Measurements from ENCODE around the gene B3GNT5.

DNA sequence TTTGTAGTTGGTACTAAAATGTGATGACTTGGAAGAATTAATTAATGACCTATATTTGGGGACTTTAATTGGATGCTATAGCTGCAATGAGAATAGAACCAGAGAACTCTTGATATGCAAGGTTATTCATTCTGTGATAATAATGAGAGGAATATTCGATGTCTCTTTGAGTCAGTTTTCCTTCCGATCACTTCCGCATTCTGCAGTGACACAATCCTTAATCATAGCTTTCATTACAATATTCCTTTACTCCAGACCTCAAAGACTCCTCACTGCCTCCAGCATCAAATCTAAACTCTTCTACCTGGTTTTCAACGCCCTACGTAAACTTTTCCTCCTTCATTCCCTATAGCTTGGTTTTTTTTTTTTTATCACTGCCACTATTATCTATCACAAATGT lies 21.6 kb downstream of the B3GNT5 start:
- TF ChIP-seq, protein P1, sequence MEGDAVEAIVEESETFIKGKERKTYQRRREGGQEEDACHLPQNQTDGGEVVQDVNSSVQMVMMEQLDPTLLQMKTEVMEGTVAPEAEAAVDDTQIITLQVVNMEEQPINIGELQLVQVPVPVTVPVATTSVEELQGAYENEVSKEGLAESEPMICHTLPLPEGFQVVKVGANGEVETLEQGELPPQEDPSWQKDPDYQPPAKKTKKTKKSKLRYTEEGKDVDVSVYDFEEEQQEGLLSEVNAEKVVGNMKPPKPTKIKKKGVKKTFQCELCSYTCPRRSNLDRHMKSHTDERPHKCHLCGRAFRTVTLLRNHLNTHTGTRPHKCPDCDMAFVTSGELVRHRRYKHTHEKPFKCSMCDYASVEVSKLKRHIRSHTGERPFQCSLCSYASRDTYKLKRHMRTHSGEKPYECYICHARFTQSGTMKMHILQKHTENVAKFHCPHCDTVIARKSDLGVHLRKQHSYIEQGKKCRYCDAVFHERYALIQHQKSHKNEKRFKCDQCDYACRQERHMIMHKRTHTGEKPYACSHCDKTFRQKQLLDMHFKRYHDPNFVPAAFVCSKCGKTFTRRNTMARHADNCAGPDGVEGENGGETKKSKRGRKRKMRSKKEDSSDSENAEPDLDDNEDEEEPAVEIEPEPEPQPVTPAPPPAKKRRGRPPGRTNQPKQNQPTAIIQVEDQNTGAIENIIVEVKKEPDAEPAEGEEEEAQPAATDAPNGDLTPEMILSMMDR (IDR thresholded peaks at IDR 0.05) = no peak
- TF ChIP-seq POLR2A (IDR thresholded peaks at IDR 0.05) = no peak

Measured in esophagus squamous epithelium (tissue), 4 donors.